ENCODE measurements around the gene FAM117A.

Gene FAM117A

GRCh38 chr17:49763735-49764558 lies at the start of gene FAM117A:
FAM117A (minus strand) TSS chr17:49764131; CDS start chr17:49764087, 44 bp downstream.
- peak; percentile 99 for DNase-seq (ENCODE audit: low spot score)

- DNase-seq (ENCODE audit: low spot score): no peak
Observed at GRCh38 chr17:49809056-49809455, 45.1 kb upstream of the FAM117A start.

- DNase-seq (ENCODE audit: low spot score): no peak
Observed at GRCh38 chr17:49798738-49799137, 34.8 kb upstream of the FAM117A start.

- no peak for DNase-seq (ENCODE audit: low spot score)
Observed at GRCh38 chr17:49798182-49798581, 34.3 kb upstream of the FAM117A start.

- no peak for DNase-seq (ENCODE audit: low spot score)
Observed at GRCh38 chr17:49795372-49795771, 31.4 kb upstream of the FAM117A start.

GRCh38 chr17:49793309-49793708 lies 29.4 kb upstream of the FAM117A start:
- DNase-seq (ENCODE audit: low spot score): no peak

GRCh38 chr17:49789243-49789578 lies 25.3 kb upstream of the FAM117A start:
- no peak for DNase-seq (ENCODE audit: low spot score)

GRCh38 chr17:49788478-49789242 lies 24.7 kb upstream of the FAM117A start, which contains the start of gene KAT7:
KAT7 (plus strand) TSS chr17:49788681; CDS start chr17:49788835, 154 bp downstream.
- DNase-seq (ENCODE audit: low spot score): peak; percentile 100

GRCh38 chr17:49787884-49788477 lies 24.1 kb upstream of the FAM117A start:
- DNase-seq (ENCODE audit: low spot score): no peak

- DNase-seq (ENCODE audit: low spot score): peak; percentile 41
Observed at GRCh38 chr17:49784636-49785035, 20.7 kb upstream of the FAM117A start.

GRCh38 chr17:49783791-49784190 lies 19.9 kb upstream of the FAM117A start:
- DNase-seq (ENCODE audit: low spot score): peak; percentile 78

- DNase-seq (ENCODE audit: low spot score): peak; percentile 27
Observed at GRCh38 chr17:49783071-49783715, 19.3 kb upstream of the FAM117A start.

GRCh38 chr17:49779739-49780231 lies 15.9 kb upstream of the FAM117A start:
- peak; percentile 85 for DNase-seq (ENCODE audit: low spot score)

GRCh38 chr17:49779156-49779738 lies 15.3 kb upstream of the FAM117A start:
- peak; percentile 76 for DNase-seq (ENCODE audit: low spot score)

GRCh38 chr17:49777563-49777962 lies 13.6 kb upstream of the FAM117A start:
- peak; percentile 11 for DNase-seq (ENCODE audit: low spot score)

- peak; percentile 30 for DNase-seq (ENCODE audit: low spot score)
Observed at GRCh38 chr17:49776551-49777300, 12.8 kb upstream of the FAM117A start.

- peak; percentile 70 for DNase-seq (ENCODE audit: low spot score)
Observed at GRCh38 chr17:49775546-49776260, 11.8 kb upstream of the FAM117A start.

GRCh38 chr17:49766918-49767530 lies 3.1 kb upstream of the FAM117A start:
- peak; percentile 65 for DNase-seq (ENCODE audit: low spot score)

- DNase-seq (ENCODE audit: low spot score): no peak
Observed at GRCh38 chr17:49764559-49765180, 739 bp upstream of the FAM117A start.
